Epithelial cell of proximal tubule (primary cell): ENCODE results near the gene TRAM2. TPM values are rescaled to one million over a fixed set of nuclear protein-coding genes. Genes with fewer than 3 reads are reported as not detected.

Source experiments
- DNase-seq: peaks from one replicate; pipeline ENCODE4 v3.0.0-alpha.2; 2011; ENCODE audit warnings: low read depth
- H3K4me3 ChIP-seq: 2 replicates; pipeline ENCODE4 v1.5.1; 2011; ENCODE audit warnings: low read depth, mild to moderate bottlenecking, low read length
- total RNA-seq: library from RNA; depleted of rRNA; stranded (reverse); fragments of >200 nt; gene quantifications from 2 replicates; pipeline ENCODE4 v1.2.3, GENCODE V29; 2015
- TF ChIP-seq, protein P1 (sequence below): conservative IDR thresholded peaks from 2 replicates; pipeline ENCODE4 v1.5.1; 2012; ENCODE audit warnings: low read depth, mild to moderate bottlenecking, low read length

TRAM2 gene
- total RNA-seq, 1 donor from 2014 or later, result 16.3 TPM

DNA sequence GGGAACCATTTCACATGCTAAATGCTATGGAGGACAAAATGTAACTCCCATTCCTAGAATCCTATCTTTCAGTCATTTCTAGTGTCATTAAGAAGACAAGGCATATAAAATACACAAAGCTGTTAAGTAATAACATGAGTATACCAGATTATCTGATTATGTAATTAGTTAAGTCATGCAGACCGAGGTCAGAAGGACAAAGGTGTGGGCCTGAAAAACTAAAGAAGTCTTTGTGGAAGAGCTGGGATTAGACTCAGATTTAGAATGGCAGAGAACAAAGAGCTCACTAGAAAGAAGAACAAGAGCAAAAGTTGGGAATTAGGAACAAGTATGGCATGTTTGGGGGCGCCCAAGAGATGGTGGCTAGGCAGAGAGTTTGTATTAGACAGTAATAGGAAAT is 119.8 kb downstream of the TRAM2 start:
- TF ChIP-seq, protein P1, sequence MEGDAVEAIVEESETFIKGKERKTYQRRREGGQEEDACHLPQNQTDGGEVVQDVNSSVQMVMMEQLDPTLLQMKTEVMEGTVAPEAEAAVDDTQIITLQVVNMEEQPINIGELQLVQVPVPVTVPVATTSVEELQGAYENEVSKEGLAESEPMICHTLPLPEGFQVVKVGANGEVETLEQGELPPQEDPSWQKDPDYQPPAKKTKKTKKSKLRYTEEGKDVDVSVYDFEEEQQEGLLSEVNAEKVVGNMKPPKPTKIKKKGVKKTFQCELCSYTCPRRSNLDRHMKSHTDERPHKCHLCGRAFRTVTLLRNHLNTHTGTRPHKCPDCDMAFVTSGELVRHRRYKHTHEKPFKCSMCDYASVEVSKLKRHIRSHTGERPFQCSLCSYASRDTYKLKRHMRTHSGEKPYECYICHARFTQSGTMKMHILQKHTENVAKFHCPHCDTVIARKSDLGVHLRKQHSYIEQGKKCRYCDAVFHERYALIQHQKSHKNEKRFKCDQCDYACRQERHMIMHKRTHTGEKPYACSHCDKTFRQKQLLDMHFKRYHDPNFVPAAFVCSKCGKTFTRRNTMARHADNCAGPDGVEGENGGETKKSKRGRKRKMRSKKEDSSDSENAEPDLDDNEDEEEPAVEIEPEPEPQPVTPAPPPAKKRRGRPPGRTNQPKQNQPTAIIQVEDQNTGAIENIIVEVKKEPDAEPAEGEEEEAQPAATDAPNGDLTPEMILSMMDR, result no peak
- no peak overlapping the region for H3K4me3 ChIP-seq
- DNase-seq, result no peak

DNA sequence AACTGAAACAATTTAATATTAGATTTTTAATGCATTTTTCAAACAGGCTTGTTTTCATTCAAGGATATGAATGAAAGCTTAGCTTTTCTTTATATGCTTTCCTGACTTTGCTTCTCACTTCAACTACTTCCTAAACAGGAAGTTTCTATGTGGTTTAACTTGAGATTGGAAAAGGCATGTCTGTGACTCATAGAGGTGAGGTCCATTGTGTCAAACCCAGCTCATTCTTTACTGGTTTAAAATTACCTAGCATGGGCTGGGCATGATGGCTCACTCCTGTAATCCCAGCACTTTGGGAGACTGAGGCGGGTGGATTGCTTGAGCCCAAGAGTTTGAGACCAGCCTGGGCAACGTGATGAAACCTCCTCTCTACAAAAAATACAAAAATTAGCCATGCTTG is 122.3 kb downstream of the TRAM2 start:
- DNase-seq, result peak; percentile 68
- TF ChIP-seq, protein P1, result no peak
- H3K4me3 ChIP-seq, result no peak overlapping the region

Other genes starting within 250 kb of the TRAM2 start
- 6.7 and 8.2 TPM in 2 replicates for gene PAQR8, start 214.9 kb downstream of the TRAM2 start, total RNA-seq
- 18.1 and 20.2 TPM in 2 replicates for gene EFHC1, start 156.7 kb downstream of the TRAM2 start, total RNA-seq
- 51.8 and 61.6 TPM in 2 replicates for gene TMEM14A, start 94.1 kb upstream of the TRAM2 start, total RNA-seq
- not detected in 2 replicates for gene GSTA2, start 186.4 kb upstream of the TRAM2 start, total RNA-seq
- not detected in 2 replicates for gene GSTA1, start 226.8 kb upstream of the TRAM2 start, total RNA-seq